HG03139 (cell line): ENCODE results near the gene TMEM213.
"Not testable (repeated sequence)": the region's sequence is repeated elsewhere in the genome, so short reads cannot be mapped to it uniquely, and the experiment has no call there.

Experiments used
- ATAC-seq: cut with Tn5 transposase; IDR thresholded peaks from one replicate; pipeline ENCODE4 v1.9.1; 2021; ENCODE audit not compliant: unreplicated experiment

Gene TMEM213

DNA sequence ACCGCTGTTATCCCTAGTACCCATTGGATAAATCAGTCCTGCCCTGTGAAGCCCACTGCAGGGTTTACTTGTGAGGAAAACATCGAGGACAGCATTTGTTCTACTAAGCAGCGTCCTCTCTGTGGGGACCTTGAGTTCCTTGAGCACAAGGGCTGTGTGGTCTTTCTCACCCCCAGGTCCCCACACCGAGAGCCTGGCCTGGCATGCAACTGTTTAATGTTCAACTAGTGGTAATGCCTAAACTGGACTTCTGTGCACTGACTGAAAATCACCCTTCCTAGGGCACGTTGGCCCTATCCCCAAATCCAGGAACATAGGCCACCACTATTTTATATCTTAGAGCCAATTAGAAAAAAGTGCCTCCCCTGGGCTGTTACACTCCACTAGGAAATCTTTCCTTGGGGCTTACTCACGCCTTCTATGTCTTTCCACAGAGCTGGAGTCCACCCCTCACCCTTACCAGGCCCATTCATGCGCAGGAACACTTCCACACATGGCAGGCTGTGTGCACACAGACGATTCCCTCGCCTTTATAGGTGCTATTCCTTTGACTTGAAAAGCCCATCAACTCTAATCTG lies 1.7 kb upstream of the TMEM213 start:
- no peak for ATAC-seq

DNA sequence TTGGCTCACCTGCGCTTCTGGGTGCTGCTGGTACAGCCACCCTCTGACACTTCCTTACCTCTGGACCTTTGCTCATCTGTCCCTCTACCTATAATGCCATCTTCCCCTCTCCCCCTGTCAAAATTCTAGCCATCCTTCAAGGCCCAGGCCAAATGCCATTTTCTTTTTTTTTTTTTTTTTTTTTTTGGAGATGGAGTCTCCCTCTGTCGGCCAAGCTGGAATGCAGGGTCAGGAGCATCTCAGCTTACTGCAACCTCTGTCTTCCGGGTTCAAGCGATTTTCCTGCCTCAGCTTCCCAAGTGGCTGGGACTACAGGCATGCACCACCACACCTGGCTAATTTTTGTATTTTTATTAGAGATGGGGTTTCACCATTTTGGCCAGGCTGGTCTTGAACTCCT lies 748 bp upstream of the TMEM213 start:
- ATAC-seq, result not testable (repeated sequence)

DNA sequence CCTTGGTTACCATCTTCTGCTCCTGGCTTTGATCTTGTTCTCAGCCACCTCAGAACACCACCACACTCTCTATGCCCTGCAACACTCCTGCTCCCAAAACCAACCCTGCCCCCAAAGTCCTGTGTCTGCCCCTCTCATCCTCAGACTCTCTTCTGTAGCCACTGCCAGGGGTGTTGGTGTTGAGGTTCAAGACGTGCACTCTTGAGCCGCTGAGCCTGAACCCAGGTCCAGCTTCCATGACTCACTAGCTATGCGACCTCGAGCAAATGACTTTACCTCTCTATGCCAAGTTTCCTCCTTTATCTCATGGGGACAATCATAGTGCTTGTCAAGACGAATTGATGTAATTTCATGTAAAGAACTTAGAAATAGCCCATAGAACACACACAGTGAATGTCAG lies 1.0 kb downstream of the TMEM213 start:
- ATAC-seq, result no peak

DNA sequence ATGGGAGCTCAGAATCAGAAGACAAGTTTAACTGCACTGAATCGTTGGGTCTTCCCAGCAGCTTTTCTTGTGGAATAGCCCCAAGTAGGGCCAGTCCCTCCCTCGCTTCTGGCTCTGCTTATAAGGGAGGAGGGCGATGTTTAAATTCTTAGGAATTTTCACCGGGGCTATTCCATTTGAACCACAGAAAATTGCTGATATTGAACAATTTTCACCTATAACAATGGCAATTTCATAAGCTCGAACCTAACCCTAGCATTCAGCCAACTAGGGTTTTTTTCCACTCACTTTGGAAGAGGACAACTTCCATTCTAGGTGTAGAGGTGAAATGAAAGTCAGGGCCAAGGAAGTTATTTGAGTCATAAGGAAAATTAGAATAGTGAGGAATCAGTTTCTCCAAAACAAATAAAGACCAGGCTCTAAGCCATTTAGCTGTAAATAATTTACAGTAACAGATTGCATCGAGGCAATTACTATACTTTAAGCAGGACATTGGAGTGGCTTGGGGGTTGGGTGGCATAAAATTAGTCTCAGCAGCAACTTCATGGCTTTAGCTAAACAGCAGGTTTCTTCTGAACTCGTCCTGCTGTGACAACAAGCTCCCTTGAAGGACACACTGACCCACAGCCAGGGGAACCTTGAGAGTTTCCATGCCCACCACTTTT lies 1.7 kb downstream of the TMEM213 start:
- no peak for ATAC-seq

DNA sequence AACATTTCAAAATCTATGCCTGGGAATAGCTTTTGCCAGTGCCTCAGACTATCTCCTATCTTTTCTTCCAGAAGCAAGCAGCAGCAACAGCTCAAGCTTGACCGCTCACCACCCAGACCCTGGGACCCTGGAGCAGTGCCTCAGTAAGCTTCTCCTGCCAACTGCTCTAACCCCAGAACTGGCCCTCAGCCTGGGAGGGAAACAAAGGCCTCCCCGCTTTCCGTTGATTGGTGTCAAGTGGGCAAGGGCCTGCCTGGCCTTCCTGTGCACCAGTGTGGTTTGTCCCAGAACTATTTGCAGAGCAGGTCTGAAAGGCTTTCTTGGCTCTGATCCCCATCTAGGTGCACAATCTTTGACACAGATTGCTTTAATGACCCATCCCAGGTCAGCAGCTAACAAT lies 3.5 kb downstream of the TMEM213 start:
- no peak for ATAC-seq

DNA sequence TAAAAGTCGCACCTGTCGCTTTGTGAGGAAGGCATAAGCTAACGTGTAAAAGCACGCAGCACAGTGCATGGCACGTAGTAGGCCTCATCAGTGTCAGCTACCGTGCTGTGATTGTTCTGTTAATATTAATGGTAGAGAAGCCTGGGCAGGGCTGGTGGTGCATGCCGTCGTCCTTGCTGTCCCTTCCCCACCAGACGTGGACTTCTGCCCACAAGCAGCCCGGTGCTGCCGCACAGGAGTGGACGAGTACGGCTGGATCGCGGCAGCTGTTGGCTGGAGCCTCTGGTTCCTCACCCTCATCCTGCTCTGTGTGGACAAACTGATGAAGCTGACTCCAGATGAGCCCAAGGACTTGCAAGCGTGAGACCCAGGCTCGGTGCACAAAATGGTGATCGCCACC lies 4.9 kb downstream of the TMEM213 start:
- ATAC-seq, result no peak

DNA sequence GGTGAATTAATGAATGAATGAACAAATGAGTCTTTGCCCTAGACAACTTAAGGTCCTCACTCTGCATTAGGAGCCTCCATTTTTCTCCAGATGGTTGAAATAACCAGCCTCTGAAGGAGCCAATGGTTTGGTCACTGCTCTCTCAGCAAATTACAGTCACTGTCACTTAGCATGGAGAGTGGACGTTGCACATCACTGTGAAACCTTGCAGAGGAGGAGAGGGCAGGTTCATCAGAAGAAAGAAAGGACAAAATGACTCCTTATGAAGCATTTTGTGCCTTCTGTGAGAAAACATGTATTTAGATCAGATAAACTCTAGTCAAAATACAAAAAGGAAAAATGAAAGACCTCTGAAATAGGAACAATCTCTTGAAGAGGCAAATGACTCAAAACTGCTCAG lies 6.8 kb downstream of the TMEM213 start:
- ATAC-seq, result no peak

- no peak for ATAC-seq
Measured at GRCh38 chr7:138809346-138809745, 11.6 kb downstream of the TMEM213 start.

DNA sequence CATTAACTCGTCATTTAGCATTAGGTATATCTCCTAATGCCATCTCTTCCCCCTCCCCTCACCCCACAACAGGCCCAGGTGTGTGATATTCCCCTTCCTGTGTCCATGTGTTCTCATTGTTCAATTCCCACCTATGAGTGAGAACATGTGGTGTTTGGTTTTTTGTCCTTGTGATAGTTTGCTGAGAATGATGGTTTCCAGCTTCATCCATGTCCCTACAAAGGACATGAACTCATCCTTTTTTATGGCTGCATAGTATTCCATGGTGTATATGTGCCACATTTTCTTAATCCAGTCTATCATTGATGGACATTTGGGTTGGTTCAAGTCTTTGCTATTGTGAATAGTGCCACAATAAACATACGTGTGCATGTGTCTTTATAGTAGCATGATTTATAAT lies 13.5 kb downstream of the TMEM213 start:
- not testable (repeated sequence) for ATAC-seq

GRCh38 chr7:138813945-138814344 lies 16.2 kb downstream of the TMEM213 start:
- ATAC-seq, result no peak

DNA sequence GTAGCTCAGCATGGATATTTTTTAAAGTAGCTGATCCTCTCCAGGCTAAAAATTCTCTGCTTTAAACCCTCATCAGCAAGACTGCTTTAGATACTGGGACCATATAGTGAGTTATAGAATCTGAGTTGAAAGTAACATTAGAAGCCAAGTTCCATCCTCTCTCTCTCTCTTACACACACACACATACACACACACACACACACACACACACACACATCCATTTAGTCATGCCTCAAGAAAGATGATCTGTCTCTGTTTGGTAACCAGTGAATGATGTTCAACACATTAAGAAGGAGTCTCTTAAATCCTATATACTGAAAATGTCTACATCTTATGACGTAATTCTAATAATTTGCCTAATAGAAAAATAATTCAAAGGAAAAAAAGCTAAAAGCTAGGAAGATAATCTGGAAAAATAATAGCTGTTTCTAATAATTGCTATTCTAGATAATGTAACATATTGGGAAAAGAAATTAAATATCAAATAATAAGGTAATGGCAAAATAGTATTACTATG lies 17.1 kb downstream of the TMEM213 start:
- no peak for ATAC-seq

- no peak for ATAC-seq
Measured at GRCh38 chr7:138816650-138817049, 18.9 kb downstream of the TMEM213 start.

GRCh38 chr7:138819625-138820024 lies 21.8 kb downstream of the TMEM213 start:
- no peak for ATAC-seq

- no peak for ATAC-seq
Measured at GRCh38 chr7:138821912-138822311, 24.1 kb downstream of the TMEM213 start.

- no peak for ATAC-seq
Measured at GRCh38 chr7:138822867-138823535, 25.2 kb downstream of the TMEM213 start.

- ATAC-seq, result no peak
Measured at GRCh38 chr7:138825049-138825721, 27.4 kb downstream of the TMEM213 start.

DNA sequence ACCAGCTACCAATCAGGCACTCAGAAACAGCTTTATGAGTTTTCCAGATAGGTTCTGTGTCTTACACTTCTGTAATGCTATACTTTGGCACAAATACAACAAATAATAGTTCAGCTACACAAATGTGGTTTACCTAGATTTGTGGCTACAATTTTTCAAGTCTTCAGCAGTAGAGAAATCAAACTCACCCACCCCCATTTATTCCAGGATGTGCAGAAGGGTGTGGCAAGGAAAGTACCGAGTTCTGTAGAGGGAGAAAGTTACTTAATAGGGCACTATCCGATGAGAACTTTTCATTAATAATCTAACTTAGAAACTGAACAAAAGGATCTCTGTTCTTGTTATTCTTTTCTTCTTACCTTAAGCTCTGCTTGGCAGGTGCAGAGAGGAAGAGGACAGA lies 30.5 kb downstream of the TMEM213 start:
- no peak for ATAC-seq

DNA sequence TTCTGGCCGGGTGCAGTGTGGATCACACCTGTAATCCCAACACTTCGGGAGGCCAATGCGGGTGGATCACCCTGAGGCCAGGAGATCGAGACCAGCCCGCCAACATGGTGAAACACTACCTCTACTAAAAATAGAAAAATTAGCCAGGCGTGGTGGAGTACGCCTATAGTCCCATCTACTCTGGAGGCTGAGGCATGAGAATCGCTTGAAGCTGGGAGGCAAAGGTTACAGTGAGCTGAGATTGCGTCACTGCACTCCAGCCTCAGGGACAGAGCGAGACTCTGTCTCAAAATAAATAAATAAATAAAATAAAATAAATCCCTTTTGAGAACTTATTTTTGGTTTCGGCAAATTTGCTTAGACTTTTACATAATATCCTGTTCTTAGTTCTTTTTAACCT lies 31.5 kb downstream of the TMEM213 start:
- ATAC-seq, result no peak

DNA sequence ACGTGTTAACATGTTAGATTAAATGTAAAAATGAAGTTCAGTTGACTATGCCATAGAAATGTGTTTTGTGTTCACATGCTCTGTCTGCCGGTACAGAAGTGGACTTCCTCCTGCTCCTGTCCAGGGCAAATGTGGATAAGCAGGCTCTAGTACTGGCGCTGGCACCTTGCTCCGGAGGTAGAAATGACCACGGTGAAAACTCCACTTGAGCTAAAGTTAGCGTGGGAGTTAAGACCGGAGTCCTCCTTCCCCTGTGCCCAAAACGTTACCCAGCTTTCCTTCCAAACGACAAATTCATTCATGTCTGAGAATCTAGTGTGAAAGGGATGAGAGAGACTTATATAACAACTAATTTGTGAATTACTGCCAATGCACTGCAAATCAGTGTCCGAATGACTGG lies 35.2 kb downstream of the TMEM213 start:
- no peak for ATAC-seq

- ATAC-seq, result no peak
Measured at GRCh38 chr7:138833596-138833995, 35.8 kb downstream of the TMEM213 start.

- no peak for ATAC-seq
Measured at GRCh38 chr7:138834583-138834982, 36.8 kb downstream of the TMEM213 start.

GRCh38 chr7:138835087-138835486 lies 37.3 kb downstream of the TMEM213 start:
- no peak for ATAC-seq
